ENCODE data around the gene TNKS1BP1.

TNKS1BP1 gene

GRCh38 chr11:57332694-57333440 is 8.1 kb upstream of the TNKS1BP1 start:
- in situ Hi-C loops (cut with MboI; ENCODE audit: low sequenced_read_pairs): no loop called here

GRCh38 chr11:57331720-57332119 is 7.0 kb upstream of the TNKS1BP1 start:
- in situ Hi-C loops (cut with MboI; ENCODE audit: low sequenced_read_pairs): no loop called here

GRCh38 chr11:57330029-57330428 is 5.3 kb upstream of the TNKS1BP1 start:
- in situ Hi-C loops (cut with MboI; ENCODE audit: low sequenced_read_pairs): no loop called here

GRCh38 chr11:57327721-57328120 is 3.0 kb upstream of the TNKS1BP1 start:
- in situ Hi-C loops (cut with MboI; ENCODE audit: low sequenced_read_pairs): no loop called here

GRCh38 chr11:57325735-57326048 is 940 bp upstream of the TNKS1BP1 start:
- in situ Hi-C loops (cut with MboI; ENCODE audit: low sequenced_read_pairs): no loop called here

GRCh38 chr11:57324154-57324885 is 432 bp downstream of the TNKS1BP1 start:
- in situ Hi-C loops (cut with MboI; ENCODE audit: low sequenced_read_pairs): no loop called here

GRCh38 chr11:57323855-57324153 is 948 bp downstream of the TNKS1BP1 start:
- in situ Hi-C loops (cut with MboI; ENCODE audit: low sequenced_read_pairs): no loop called here

- in situ Hi-C loops (cut with MboI; ENCODE audit: low sequenced_read_pairs): no loop called here
Observed at GRCh38 chr11:57323167-57323854, 1.4 kb downstream of the TNKS1BP1 start.

GRCh38 chr11:57322256-57323166 is 2.2 kb downstream of the TNKS1BP1 start:
- in situ Hi-C loops (cut with MboI; ENCODE audit: low sequenced_read_pairs): no loop called here

GRCh38 chr11:57321388-57322255 is 3.1 kb downstream of the TNKS1BP1 start:
- in situ Hi-C loops (cut with MboI; ENCODE audit: low sequenced_read_pairs): no loop called here

- in situ Hi-C loops (cut with MboI; ENCODE audit: low sequenced_read_pairs): no loop called here
Observed at GRCh38 chr11:57320719-57321387, 3.9 kb downstream of the TNKS1BP1 start.

- in situ Hi-C loops (cut with MboI; ENCODE audit: low sequenced_read_pairs): no loop called here
Observed at GRCh38 chr11:57320067-57320718, 4.6 kb downstream of the TNKS1BP1 start.

GRCh38 chr11:57318178-57318577 is 6.6 kb downstream of the TNKS1BP1 start:
- in situ Hi-C loops (cut with MboI; ENCODE audit: low sequenced_read_pairs): no loop called here

- in situ Hi-C loops (cut with MboI; ENCODE audit: low sequenced_read_pairs): no loop called here
Observed at GRCh38 chr11:57316017-57316416, 8.7 kb downstream of the TNKS1BP1 start.

GRCh38 chr11:57315491-57315890 is 9.3 kb downstream of the TNKS1BP1 start:
- in situ Hi-C loops (cut with MboI; ENCODE audit: low sequenced_read_pairs): no loop called here

GRCh38 chr11:57314221-57314973 is 10.4 kb downstream of the TNKS1BP1 start:
- in situ Hi-C loops (cut with MboI; ENCODE audit: low sequenced_read_pairs): no loop called here

GRCh38 chr11:57313788-57314135 is 11.0 kb downstream of the TNKS1BP1 start:
- in situ Hi-C loops (cut with MboI; ENCODE audit: low sequenced_read_pairs): no loop called here

GRCh38 chr11:57313071-57313787 is 11.5 kb downstream of the TNKS1BP1 start:
- in situ Hi-C loops (cut with MboI; ENCODE audit: low sequenced_read_pairs): no loop called here
